ENCODE data around the gene AKAP8. TPM values are rescaled to one million over a fixed set of nuclear protein-coding genes. Genes with fewer than 3 reads are reported as not detected.
"Not testable (repeated sequence)": the region's sequence is repeated elsewhere in the genome, so short reads cannot be mapped to it uniquely, and the experiment has no call there.

The AKAP8 gene
- polyA plus RNA-seq, 1 experiment = 12.4 TPM

GRCh38 chr19:15418231-15418578 is 38.6 kb upstream of the AKAP8 start:
- ChIA-PET POLR2A (interaction anchor here (1.2 to 2.1 kb wide), 8 partner anchors 12 to 116 kb away, joined by 5 to 25 read pairs (median 7); partner anchors contain the start of gene AKAP8), CTCF (interaction anchor here (0.9 to 3.3 kb wide), 6 partner anchors 11 to 317 kb away, joined by 3 to 19 read pairs (median 6); no protein-coding TSS in a partner anchor)
- no peak for DNase-seq (ENCODE audit: low read depth, low spot score)
- Histone ChIP-seq H3K27ac (ENCODE audit: low read depth, low read length) (peak overlapping the region; percentile 82), H3K9me3 (ENCODE audit: control insufficient read depth, insufficient read depth, low read length) (peaks cover 9% of the 10 kb centered on the region), H3K27me3 (ENCODE audit: control insufficient read depth, insufficient read depth, low read length) (no peaks in the 10 kb centered on the region), H3K4me3 (ENCODE audit: low read depth, low read length) (peak overlapping the region; percentile 94)
- peak; percentile 5; the same call in 1 of the 2 replicates for TF ChIP-seq CTCF (IDR thresholded peaks at IDR 0.05; ENCODE audit: low read depth, low read length)

GRCh38 chr19:15417699-15418098 is 38.1 kb upstream of the AKAP8 start:
- TF ChIP-seq CTCF (IDR thresholded peaks at IDR 0.05; ENCODE audit: low read depth, low read length) = no peak
- CTCF ChIA-PET = interaction anchor here (3.3 kb wide), 1 partner anchor 138 kb away, joined by 19 read pairs; no protein-coding TSS in a partner anchor
- POLR2A ChIA-PET = interaction anchor here (2.1 kb wide), 1 partner anchor 39 kb away, joined by 25 read pairs; the partner anchor contains the start of gene AKAP8
- Histone ChIP-seq H3K9me3 (ENCODE audit: control insufficient read depth, insufficient read depth, low read length) (peaks cover 5% of the 10 kb centered on the region; the same call in 1 of the 2 replicates), H3K27me3 (ENCODE audit: control insufficient read depth, insufficient read depth, low read length) (no peaks in the 10 kb centered on the region), H3K27ac (ENCODE audit: low read depth, low read length) (peak overlapping the region; percentile 31), H3K4me3 (ENCODE audit: low read depth, low read length) (peak overlapping the region; percentile 94)
- no peak for DNase-seq (ENCODE audit: low read depth, low spot score)

GRCh38 chr19:15412832-15413231 is 33.2 kb upstream of the AKAP8 start:
- no peak for DNase-seq (ENCODE audit: low read depth, low spot score)
- CTCF ChIA-PET = no interaction called here

GRCh38 chr19:15411351-15411750 is 31.8 kb upstream of the AKAP8 start:
- not testable (repeated sequence) for DNase-seq (ENCODE audit: low read depth, low spot score); H3K27ac ChIP-seq (ENCODE audit: low read depth, low read length); H3K27me3 ChIP-seq (ENCODE audit: control insufficient read depth, insufficient read depth, low read length); H3K9me3 ChIP-seq (ENCODE audit: control insufficient read depth, insufficient read depth, low read length); H3K4me3 ChIP-seq (ENCODE audit: low read depth, low read length)
- ChIA-PET CTCF (interaction anchor here (0.6 to 0.9 kb wide), 3 partner anchors 8 to 306 kb away, joined by 3 to 6 read pairs (median 3); no protein-coding TSS in a partner anchor), POLR2A (interaction anchor here (0.6 to 1.2 kb wide), 2 partner anchors 32 to 41 kb away, joined by 3 read pairs; partner anchors contain the start of gene AKAP8)

More at GRCh38 chr19:15412832-15413231, 33.2 kb upstream of the AKAP8 start:
- Histone ChIP-seq H3K9me3 (ENCODE audit: control insufficient read depth, insufficient read depth, low read length) (no peaks in the 10 kb centered on the region), H3K27me3 (ENCODE audit: control insufficient read depth, insufficient read depth, low read length) (no peaks in the 10 kb centered on the region), H3K4me3 (ENCODE audit: low read depth, low read length) (no peak overlapping the region), H3K27ac (ENCODE audit: low read depth, low read length) (no peak overlapping the region)
- POLR2A ChIA-PET = no interaction called here
- no peak for TF ChIP-seq CTCF (IDR thresholded peaks at IDR 0.05; ENCODE audit: low read depth, low read length)

- ChIA-PET POLR2A (interaction anchor here (0.8 kb wide), 1 partner anchor 14 kb away, joined by 3 read pairs; the partner anchor contains the start of gene AKAP8L), CTCF (no interaction called here)
- no peak for TF ChIP-seq CTCF (IDR thresholded peaks at IDR 0.05; ENCODE audit: low read depth, low read length)
- no peak overlapping the region for H3K27ac ChIP-seq (ENCODE audit: low read depth, low read length)
- H3K27me3 ChIP-seq (ENCODE audit: control insufficient read depth, insufficient read depth, low read length) = no peaks in the 10 kb centered on the region
- H3K4me3 ChIP-seq (ENCODE audit: low read depth, low read length) = no peak overlapping the region
- no peaks in the 10 kb centered on the region; the same call in 1 of the 2 replicates for H3K9me3 ChIP-seq (ENCODE audit: control insufficient read depth, insufficient read depth, low read length)
- DNase-seq (ENCODE audit: low read depth, low spot score) = no peak
Measured at GRCh38 chr19:15404780-15405211, 25.2 kb upstream of the AKAP8 start.

Measured in AG04450 (cell line).